Loucy (cell line): Measurements from ENCODE around the gene SLC26A9.
A peak's percentile ranks its signal among the peaks of the same experiment; 100 is the strongest.

Source experiments
- H2AFZ ChIP-seq: fragments of 200-600 bp; sonication (generic); 2 replicates; pipeline ENCODE4 v1.6.0; 2016; ENCODE audit warnings: antibody characterized with exemption, mild to moderate bottlenecking, low read length, moderate library complexity
- H3F3A ChIP-seq: fragments of 200-600 bp; 2 replicates; pipeline ENCODE4 v1.6.0; 2016; ENCODE audit warnings: antibody characterized with exemption, low read depth, mild to moderate bottlenecking
- H3K27me3 ChIP-seq: fragments of 200-600 bp; sonication (generic); 2 replicates; pipeline ENCODE4 v1.6.1; 2014; ENCODE audit warnings: low read length, mild to moderate bottlenecking; ENCODE audit not compliant: insufficient read depth, poor library complexity, severe bottlenecking
- H3K36me3 ChIP-seq: fragments of 200-600 bp; sonication (generic); 2 replicates; pipeline ENCODE4 v1.6.1; 2016; ENCODE audit warnings: low read length; ENCODE audit not compliant: insufficient read depth
- H3K4me1 ChIP-seq: fragments of 200-600 bp; sonication (generic); 2 replicates; pipeline ENCODE4 v1.5.1; 2014; ENCODE audit warnings: low read length, mild to moderate bottlenecking; ENCODE audit not compliant: insufficient read depth, poor library complexity, severe bottlenecking
- H3K4me2 ChIP-seq: fragments of 200-600 bp; sonication (generic); 2 replicates; pipeline ENCODE4 v1.6.0; 2014; ENCODE audit warnings: antibody characterized with exemption, low read length, low read depth, mild to moderate bottlenecking; ENCODE audit not compliant: poor library complexity, severe bottlenecking
- H3K4me3 ChIP-seq: fragments of 200-600 bp; sonication (generic); 2 replicates; pipeline ENCODE4 v1.5.1; 2014; ENCODE audit warnings: low read length, mild to moderate bottlenecking, mixed read lengths; ENCODE audit not compliant: poor library complexity, severe bottlenecking
- H3K79me2 ChIP-seq: fragments of 200-600 bp; sonication (generic); 2 replicates; pipeline ENCODE4 v1.6.1; 2014; ENCODE audit warnings: low read length; ENCODE audit not compliant: insufficient read depth
- H3K9ac ChIP-seq: fragments of 200-600 bp; sonication (generic); 2 replicates; pipeline ENCODE4 v1.6.0; 2014; ENCODE audit warnings: mild to moderate bottlenecking, low read depth, low read length, moderate library complexity; ENCODE audit not compliant: poor library complexity, severe bottlenecking
- H3K9me2 ChIP-seq: fragments of 200-600 bp; sonication (generic); replicated peaks from 2 replicates; pipeline ENCODE4 v1.6.1; 2016; ENCODE audit warnings: low read depth, low read length, mixed read lengths
- H3K9me3 ChIP-seq: fragments of 200-600 bp; sonication (generic); 2 replicates; pipeline ENCODE4 v1.6.1; 2014; ENCODE audit warnings: mild to moderate bottlenecking, antibody characterized with exemption, low read length, low read depth; ENCODE audit not compliant: insufficient read depth
- H4K20me1 ChIP-seq: fragments of 200-600 bp; sonication (generic); 2 replicates; pipeline ENCODE4 v1.6.0; 2014; ENCODE audit warnings: antibody characterized with exemption, low read length, mild to moderate bottlenecking; ENCODE audit not compliant: insufficient read depth, poor library complexity, severe bottlenecking
- EZH2phosphoT487 ChIP-seq: fragments of 200-600 bp; IDR thresholded peaks from 2 replicates; pipeline ENCODE4 v1.6.1; 2018; ENCODE audit warnings: antibody characterized with exemption, mild to moderate bottlenecking, moderate library complexity, borderline replicate concordance
- TF ChIP-seq, protein P1 (sequence below): fragments of 200-600 bp; sonication (generic); conservative IDR thresholded peaks from 2 replicates; pipeline ENCODE4 v1.5.1; 2014; ENCODE audit warnings: mild to moderate bottlenecking, antibody characterized with exemption, low read length

SLC26A9 gene

GRCh38 chr1:205990226-205990625, 47.0 kb upstream of the SLC26A9 start:
- Histone ChIP-seq H3K4me3 (no peak overlapping the region), H3K27me3 (no peaks in the 10 kb centered on the region), H3K79me2 (no peaks in the 10 kb centered on the region), H2AFZ (peak overlapping the region; percentile 71; the same call in 1 of the 2 replicates), H4K20me1 (no peaks in the 10 kb centered on the region), H3K9me2 (no peaks in the 10 kb centered on the region), H3K4me2 (no peak overlapping the region), H3K9me3 (no peaks in the 10 kb centered on the region), H3K9ac (no peak overlapping the region), H3K4me1 (peaks cover 18% of the 10 kb centered on the region), H3F3A (no peaks in the 10 kb centered on the region), H3K36me3 (no peaks in the 10 kb centered on the region)
- no peak for TF ChIP-seq EZH2phosphoT487
- TF ChIP-seq, protein P1, sequence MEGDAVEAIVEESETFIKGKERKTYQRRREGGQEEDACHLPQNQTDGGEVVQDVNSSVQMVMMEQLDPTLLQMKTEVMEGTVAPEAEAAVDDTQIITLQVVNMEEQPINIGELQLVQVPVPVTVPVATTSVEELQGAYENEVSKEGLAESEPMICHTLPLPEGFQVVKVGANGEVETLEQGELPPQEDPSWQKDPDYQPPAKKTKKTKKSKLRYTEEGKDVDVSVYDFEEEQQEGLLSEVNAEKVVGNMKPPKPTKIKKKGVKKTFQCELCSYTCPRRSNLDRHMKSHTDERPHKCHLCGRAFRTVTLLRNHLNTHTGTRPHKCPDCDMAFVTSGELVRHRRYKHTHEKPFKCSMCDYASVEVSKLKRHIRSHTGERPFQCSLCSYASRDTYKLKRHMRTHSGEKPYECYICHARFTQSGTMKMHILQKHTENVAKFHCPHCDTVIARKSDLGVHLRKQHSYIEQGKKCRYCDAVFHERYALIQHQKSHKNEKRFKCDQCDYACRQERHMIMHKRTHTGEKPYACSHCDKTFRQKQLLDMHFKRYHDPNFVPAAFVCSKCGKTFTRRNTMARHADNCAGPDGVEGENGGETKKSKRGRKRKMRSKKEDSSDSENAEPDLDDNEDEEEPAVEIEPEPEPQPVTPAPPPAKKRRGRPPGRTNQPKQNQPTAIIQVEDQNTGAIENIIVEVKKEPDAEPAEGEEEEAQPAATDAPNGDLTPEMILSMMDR: no peak

DNA sequence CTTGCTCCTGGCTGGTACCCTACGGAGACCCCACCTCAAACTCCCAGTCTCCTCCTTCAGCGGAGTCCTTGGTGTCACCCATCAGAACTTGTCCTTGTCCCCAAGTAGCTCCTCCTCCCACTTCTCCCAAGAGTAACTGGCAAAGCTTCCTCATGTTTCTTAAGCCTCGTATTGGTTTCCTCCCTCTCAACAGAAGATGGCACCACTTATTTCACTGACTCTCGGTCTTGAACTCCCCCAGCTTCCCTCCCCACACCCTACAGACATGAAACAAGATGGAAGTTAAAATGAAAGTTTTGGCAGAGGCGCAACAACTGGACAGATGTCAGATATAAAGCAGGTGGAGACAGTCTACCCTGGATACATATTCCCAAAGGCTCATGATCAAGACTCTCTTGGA, 46.5 kb upstream of the SLC26A9 start:
- TF ChIP-seq, protein P1: peak; percentile 31; the same call in 1 of the 2 replicates
- TF ChIP-seq EZH2phosphoT487: no peak
- no peaks in the 10 kb centered on the region for H3K36me3 ChIP-seq
- no peaks in the 10 kb centered on the region for H3F3A ChIP-seq
- no peaks in the 10 kb centered on the region for H3K79me2 ChIP-seq
- peaks cover 18% of the 10 kb centered on the region for H3K4me1 ChIP-seq
- H3K9ac ChIP-seq: no peak overlapping the region
- H4K20me1 ChIP-seq: no peaks in the 10 kb centered on the region
- no peak overlapping the region for H3K4me2 ChIP-seq
- peak overlapping the region; percentile 71 for H2AFZ ChIP-seq
- no peaks in the 10 kb centered on the region for H3K9me2 ChIP-seq
- no peaks in the 10 kb centered on the region for H3K9me3 ChIP-seq
- no peak overlapping the region for H3K4me3 ChIP-seq
- no peaks in the 10 kb centered on the region for H3K27me3 ChIP-seq

GRCh38 chr1:205988585-205988995, 45.3 kb upstream of the SLC26A9 start:
- H3K4me1 ChIP-seq: peaks cover 18% of the 10 kb centered on the region
- no peaks in the 10 kb centered on the region for H4K20me1 ChIP-seq
- no peak overlapping the region for H3K4me2 ChIP-seq
- H3K27me3 ChIP-seq: no peaks in the 10 kb centered on the region
- H3K36me3 ChIP-seq: no peaks in the 10 kb centered on the region
- TF ChIP-seq EZH2phosphoT487: no peak
- TF ChIP-seq, protein P1: no peak
- no peaks in the 10 kb centered on the region for H3K9me3 ChIP-seq
- H3K4me3 ChIP-seq: no peak overlapping the region
- no peaks in the 10 kb centered on the region for H3K9me2 ChIP-seq
- H2AFZ ChIP-seq: no peak overlapping the region
- no peaks in the 10 kb centered on the region for H3F3A ChIP-seq
- H3K79me2 ChIP-seq: no peaks in the 10 kb centered on the region
- H3K9ac ChIP-seq: no peak overlapping the region
